Forelimb muscle (tissue), 1 donor: ENCODE measurements around the gene CDA. TPM values are rescaled to one million over a fixed set of nuclear protein-coding genes. Genes with fewer than 3 reads are reported as not detected.

Source experiments
- DNase-seq: peaks from one replicate; pipeline ENCODE4 v3.0.0-alpha.2; 2013; ENCODE audit warnings: low read depth
- polyA plus RNA-seq: library from polyadenylated mRNA; unstranded; fragments of 120-200 nt; gene quantifications from one replicate; pipeline ENCODE4 v1.2.1, GENCODE V29; 2013; ENCODE audit not compliant: insufficient read length

CDA gene
- polyA plus RNA-seq, 1 donor = 0.18 TPM

- DNase-seq = no peak
These were observed 59.5 kb downstream of the CDA start for GRCh38 chr1:20648438-20648837.

DNA sequence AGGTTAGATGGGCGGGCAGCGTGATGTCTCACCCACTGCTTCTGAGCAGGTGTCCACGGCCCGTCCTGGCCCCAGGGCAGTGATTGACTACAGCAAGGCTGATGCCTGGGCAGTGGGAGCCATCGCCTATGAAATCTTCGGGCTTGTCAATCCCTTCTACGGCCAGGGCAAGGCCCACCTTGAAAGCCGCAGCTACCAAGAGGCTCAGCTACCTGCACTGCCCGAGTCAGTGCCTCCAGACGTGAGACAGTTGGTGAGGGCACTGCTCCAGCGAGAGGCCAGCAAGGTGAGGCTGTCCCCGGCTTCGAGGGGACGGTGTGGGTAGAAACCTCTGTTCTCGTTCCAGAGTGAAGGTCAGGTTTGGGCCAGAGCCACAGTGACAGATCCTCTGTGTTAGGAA is 60.0 kb downstream of the CDA start:
- no peak for DNase-seq

GRCh38 chr1:20652300-20652699 is 63.4 kb downstream of the CDA start:
- no peak for DNase-seq

- DNase-seq = no peak
These were observed 65.3 kb downstream of the CDA start for GRCh38 chr1:20654104-20654690.

- DNase-seq = no peak
These were observed 68.1 kb downstream of the CDA start for GRCh38 chr1:20657024-20657423.

GRCh38 chr1:20658166-20658915 is 69.4 kb downstream of the CDA start:
- DNase-seq = no peak

DNA sequence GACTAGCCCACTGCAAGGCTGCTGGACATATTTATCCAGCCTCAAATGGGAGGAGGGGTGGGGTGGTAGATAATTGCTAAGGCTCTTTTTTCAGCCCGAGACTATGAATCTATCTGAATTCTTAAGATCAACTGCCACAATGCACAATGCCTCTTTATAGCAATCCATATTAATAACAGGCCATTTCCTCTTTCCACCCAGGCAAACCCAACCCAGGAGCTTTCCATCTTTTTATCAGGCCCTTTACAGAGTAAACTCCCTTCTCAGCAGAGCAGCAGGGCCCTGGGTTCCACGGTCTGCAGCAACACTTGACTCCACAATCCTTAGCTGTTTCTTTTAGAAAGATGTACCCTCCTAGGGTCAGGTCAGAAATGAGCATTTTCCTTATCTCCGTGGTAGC is 71.5 kb downstream of the CDA start:
- no peak for DNase-seq

GRCh38 chr1:20660847-20661206 is 71.9 kb downstream of the CDA start:
- no peak for DNase-seq

DNA sequence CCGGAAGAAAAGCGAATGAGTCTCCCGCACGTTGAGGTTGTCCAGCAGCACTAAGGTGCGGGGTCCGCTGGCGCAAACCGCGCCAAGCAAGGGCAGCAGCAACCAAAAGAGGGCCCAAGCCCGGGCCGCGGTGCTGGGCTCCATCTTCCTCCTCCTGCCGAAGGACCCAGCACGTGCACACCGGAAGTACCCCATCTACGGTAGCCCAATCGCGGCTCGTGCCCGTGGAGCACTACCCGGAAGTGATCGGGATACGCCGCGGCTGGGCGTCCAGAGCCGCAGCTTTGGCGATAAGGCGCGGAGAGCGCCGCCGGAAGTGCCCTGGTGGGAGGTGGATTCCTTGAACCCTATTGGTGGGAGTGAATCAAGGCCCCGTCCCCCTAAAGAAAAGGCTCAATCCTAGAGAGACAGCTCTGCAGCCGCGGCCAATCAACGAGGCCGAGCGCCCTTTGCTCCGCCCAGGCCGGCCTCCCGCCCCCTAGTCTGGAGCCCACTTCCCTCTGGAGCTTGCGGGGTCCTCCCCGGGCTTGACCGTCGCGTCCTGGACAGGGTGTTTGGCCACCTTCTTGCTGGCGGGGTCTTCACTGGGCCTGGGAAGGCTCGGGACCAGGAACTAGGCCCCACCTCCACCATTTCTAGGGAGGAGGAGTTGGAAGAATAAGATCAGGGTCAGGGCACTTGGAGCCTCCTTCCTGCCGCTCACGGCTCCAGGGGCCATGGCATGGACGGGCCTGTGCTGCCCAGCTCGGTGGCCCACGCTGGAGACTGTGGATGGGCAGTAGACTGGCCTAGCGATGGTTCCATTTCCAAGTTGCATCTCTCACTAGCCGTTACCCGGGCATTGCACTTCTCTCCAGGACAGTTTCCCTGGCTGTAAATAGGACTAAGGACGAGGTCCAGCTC is 72.6 kb downstream of the CDA start, which contains the start of gene DDOST:
DDOST (minus strand) TSS at position 163 of the 903 bp plus-strand sequence; CDS start at position 144, 19 bp downstream.
- DNase-seq = peak; percentile 94

- DNase-seq = no peak
These were observed 73.2 kb downstream of the CDA start for GRCh38 chr1:20662110-20662475.

DNA sequence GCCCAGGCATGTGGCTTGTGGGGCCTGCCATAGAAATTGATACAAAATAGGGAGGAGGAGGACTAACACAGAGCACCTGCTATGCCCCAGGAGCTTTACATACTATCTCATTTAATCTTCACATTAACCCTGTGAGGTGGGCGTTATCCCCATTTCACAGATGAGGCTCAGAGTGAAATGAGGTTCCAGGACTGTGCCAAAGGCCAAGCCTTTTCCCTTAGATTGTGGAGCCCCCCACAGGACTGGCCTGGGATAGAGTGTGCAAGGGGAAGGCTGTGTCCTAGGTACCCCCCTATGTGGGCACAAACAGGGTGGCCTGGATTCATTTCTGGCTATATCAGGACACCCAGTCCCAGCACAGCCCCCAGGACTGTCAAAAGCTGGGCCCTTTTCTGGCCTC is 74.5 kb downstream of the CDA start:
- no peak for DNase-seq

- no peak for DNase-seq
These were observed 75.2 kb downstream of the CDA start for GRCh38 chr1:20663969-20664715.

DNA sequence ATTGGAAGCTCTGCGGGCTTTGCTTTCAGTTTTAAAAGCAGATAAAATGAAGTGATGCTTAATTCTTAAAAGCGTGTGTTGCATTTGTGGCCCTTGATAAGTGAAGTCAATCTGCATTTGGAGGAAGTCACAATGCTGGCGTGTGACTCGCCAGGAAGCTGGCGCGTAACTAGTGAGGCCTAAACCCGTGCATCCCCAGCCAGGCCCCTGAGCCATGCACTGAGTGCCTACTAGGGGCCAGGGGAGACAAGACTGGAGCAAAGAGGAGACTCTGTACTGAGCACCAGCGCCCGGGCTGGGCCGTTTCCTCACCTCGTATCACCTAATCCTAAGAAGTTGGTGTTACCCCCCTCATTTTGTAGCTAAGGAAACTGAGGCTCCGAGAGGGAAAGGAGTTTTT is 76.8 kb downstream of the CDA start:
- DNase-seq = no peak

DNA sequence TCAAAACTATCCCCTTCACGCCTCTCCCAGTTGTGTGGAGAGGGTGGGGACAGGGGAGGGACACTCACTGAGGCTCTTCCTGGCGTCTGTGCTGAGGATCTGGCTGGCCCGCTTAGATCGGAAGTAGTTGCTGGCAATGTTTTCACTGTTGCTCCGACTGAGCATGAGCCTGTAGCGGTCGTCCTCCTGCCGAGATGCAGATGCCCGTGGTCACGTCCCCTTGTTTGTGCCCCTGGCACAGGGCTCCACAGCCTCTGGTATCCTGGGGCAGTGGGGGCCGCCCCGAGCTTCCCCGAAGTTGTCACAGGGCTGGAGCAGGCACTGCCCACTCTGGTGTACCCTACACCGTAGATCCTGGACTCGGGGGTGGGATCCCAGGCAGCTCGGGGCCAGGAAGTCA is 77.2 kb downstream of the CDA start:
- no peak for DNase-seq

DNA sequence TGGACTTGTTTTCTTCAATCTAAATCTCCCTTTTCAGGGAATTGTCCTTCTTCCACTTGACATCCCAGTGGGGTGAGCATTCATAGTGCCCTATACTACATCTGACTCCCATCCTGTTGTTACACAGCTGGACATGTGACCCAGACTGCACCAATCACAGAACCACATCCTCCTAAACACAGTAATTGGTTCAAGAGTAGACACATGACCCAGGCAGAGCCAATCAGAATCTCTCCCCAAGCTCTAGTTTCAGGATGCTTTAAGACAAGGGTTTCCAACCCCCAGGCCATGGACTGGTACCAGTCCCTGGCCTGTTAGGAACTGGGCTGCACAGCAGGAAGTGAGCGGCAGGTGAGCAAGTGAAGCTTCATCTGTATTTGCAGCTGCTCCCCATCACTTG is 77.9 kb downstream of the CDA start:
- DNase-seq = no peak

Other genes starting within 250 kb of the CDA start
- gene CAMK2N1, start 102.9 kb upstream of the CDA start, polyA plus RNA-seq = 4.2 TPM
- gene MUL1, start 80.9 kb upstream of the CDA start, polyA plus RNA-seq = 20.0 TPM
- 0.58 TPM for gene FAM43B, start 36.5 kb upstream of the CDA start, polyA plus RNA-seq
- 38.7 TPM for gene PINK1, start 44.4 kb downstream of the CDA start, polyA plus RNA-seq
- gene DDOST, start 72.3 kb downstream of the CDA start, polyA plus RNA-seq = 122 TPM
- gene KIF17, start 128.9 kb downstream of the CDA start, polyA plus RNA-seq = 3.2 TPM
- 0.15 TPM for gene SH2D5, start 143.6 kb downstream of the CDA start, polyA plus RNA-seq
- gene HP1BP3, start 198.2 kb downstream of the CDA start, polyA plus RNA-seq = 165 TPM